HG02938 (cell line): Measurements from ENCODE around the gene MEF2D.

ENCODE experiments used
- ATAC-seq: cut with Tn5 transposase; IDR thresholded peaks from one replicate; pipeline ENCODE4 v1.9.1; 2021; ENCODE audit warnings: mild to moderate bottlenecking, moderate library complexity; ENCODE audit not compliant: unreplicated experiment

The MEF2D gene

DNA sequence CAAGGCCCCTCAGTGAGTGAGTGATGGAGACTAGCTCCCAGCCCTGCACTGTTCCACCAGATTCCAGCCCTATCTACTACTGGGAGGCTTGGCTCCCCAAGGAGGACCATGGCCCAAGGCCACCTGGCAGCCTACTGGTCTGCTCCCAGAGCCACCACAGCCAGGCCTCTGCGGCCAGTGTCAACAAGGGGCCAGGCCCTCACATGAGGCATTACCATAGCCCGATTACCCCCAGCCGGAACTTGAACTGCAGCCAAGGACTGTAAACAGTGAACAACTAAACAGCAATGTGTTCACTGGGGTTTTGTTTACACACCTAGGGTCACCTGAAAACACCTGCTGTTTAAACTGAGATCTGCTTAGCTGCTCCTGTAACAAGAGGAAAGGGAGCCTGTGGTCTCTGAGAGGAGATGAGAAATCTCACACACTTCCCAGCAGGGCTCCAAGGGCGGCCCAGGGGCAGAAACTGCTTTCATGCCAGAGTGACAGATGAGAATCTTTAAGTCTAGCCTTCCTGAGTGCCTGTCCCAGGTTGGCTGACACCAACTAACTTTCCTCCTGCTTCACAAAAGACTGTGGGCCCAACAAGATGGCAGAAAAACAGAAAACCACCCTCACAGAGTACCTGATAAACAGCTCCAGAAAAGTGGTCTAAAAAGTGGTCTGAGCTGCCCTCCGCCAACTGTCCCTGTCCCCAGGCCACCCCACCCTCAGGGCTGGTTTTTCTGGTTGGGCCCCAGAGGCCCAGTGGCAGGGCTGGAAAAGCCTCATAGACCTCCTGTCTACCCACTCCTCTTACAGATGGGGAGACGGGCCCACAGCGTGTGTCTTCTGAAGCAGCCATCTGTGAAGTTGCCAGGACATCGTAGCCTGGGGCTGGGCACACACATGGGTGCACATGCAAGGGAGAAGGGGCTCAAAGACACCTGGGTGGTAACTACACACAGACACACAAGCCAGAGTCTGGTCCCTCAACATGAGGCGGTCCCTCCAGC, 28.8 kb downstream of the MEF2D start:
- no peak for ATAC-seq

DNA sequence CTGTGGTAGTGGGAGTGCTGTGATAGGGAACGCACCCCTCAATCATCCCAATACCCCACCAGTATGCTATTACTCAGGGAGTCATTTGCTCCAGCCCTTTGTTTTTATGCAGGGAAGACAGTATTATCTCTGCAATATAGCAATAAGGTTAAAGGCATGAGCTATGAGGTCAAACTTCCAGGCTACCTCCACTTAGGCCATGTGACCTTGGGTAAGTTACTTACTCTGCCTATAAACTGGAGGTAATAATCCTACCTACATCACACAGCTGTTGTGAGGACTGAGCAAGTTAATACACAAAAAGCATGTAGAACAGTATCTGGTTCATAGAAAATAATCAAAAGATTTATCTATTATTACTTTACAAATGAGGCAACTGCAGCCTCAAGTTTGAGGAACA, 30.1 kb downstream of the MEF2D start:
- no peak for ATAC-seq

DNA sequence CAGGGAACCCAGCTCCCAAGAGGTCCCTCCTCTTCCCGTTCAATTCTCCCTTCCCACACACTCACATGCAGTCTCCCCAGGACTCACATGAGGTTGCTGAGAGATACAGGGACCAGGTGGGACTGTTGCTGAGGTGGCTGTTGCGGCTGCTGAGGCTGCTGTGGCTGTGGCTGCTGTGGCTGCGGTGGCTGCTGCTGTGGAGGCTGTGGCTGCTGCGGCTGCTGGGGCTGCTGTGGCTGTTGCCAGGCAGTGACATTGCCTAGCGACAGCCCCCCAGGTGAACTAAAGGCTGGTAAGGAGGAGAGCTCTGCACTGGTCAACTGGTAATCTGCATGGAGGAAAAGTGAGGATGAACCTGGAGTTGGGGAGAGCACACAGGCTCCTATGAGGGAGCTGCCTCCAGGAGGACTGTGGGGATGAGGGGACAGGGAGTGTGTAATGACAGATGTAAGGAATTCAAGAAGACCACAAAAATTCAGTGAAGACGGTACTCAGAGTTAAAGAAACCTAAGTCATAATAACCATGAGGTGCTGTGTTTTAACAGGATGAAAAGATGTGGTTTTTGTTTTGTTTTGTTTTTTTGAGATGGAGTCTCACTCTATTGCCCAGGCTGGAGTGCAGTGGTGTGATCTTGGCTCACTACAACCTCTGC, 31.8 kb downstream of the MEF2D start:
- no peak for ATAC-seq

DNA sequence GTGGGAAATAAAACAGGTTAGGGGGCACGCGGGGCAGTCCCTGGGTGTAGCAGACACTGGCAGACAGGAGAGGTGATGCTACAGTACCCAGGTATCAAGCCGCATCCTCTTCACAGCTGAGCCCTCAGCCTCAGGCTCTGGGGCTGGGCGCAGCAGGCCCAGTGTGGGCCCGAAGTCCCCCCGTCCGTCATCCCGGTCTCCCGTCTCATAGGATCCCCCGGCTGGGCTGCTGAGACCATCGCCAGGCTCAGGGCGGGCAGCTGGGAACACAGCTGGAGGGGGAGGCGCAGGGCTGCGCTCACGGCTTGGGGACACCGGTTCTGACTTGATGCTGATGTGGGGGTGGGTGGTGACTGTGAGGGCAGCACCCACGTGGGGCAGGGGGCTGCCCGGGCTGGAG, 32.7 kb downstream of the MEF2D start:
- ATAC-seq = no peak

DNA sequence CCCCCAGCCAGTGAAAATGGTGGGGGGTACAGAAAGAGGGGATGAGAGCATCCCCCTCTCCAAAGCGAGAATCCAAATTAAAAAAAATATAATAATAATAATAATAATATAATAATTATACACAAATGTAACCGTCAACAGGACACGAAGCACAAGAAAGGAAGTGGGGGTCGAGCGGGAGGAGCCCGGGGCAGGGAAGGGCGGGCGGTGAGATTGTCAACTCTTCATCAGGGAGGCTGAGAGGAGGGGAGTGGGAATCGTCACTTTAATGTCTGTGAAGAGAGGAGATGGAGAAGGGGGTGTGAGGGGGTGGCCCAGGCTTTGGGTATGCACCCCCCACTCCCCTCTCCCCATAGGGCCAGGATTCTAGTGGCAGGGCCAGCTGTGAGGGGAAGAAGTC, 33.2 kb downstream of the MEF2D start:
- no peak for ATAC-seq

DNA sequence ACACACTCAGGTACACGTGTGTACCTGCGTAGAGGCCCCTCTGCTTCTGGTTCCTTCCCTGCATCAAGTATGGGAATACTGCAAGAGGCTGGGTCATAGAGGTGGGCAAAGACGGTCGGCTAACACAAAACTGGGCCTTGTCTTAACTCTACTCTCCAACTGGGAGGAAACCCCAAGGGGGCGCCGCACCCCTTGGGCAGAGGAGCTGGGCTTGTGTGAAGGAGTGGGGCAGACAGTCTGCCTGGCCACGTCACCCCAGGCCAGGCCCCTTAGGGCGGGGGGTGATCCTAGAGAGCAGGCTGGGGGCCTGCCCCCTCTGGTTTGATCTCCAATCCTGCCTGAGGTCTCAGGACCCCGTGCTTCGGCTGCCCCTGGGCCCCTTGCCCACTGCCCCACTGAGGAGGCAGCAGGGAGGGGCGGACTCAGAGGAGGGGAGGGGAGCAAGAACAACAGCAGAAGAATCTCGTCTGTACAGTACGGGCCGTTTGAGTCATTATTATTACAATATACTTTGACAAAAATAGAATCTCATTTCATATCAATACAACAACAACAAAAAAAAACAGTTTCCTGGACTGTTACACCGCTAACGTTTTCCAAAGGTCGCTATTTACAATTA, 34.7 kb downstream of the MEF2D start:
- ATAC-seq = no peak

DNA sequence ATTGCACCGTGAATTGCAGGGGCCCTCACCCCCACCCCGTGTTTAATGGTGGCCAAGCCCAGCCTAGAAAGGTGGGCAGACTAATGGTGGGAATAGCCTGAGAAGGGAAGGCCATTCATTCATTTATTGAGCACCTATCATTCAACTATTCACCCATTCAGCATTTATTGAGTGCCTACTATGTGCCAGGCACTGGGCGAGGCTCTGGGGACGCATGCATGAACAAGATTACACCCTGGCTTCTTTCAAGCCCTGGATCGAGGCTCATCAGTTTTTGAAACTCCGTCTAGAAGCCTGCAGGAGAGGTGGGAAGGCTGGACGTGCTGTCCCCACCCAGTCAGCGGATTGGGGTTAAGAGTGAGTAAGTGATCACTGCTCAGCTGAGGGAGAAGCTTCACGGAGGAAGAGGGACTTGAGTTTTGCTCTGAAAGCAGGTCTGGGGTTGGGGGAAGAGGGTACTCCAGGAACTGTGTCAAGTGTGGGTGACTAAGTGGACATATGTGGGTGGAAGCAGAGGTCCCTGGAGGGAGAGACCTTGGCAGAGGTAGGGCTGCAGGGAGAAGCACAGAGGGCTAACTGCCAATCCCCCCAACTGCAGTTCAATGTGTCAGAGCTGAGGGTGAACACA, 35.6 kb downstream of the MEF2D start:
- ATAC-seq = no peak

DNA sequence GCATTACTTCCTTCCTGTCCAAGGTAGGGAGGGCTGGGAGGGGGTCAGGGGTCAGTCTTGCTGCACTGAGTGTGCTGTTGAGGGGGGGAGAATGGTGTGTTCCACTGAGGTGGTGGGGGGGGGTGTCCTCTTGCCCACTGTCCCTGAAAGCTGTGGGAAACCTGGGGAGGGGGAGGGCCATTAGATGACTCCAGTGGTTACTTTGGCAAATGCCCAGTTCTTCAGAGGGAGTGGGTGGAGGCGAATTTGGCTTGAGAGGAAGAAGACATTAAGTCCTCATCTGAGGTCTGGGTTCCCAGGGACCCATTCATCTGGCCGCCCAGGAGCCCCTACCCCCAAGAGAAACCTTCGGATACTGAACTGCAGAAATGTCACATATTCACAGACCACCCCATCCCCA, 36.2 kb downstream of the MEF2D start:
- ATAC-seq = no peak

DNA sequence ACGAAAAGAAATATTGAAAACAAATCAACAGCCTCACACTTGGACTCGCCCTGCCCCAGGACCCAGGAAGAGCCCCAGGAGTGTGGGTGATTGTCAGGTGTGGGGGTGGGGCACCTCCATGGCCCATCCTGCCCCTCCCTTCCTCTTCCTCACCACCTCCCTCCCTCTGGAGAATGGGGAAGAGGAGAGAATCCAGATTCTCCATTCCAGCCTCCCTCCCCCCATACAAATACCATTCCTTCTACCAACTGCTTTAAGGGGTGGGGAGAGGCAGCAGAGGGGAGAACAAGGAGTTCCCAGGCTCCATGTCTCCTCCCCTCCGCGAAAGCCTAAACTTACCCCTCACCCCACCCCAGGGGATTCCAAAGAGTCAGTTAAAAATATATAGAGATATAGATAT, 36.7 kb downstream of the MEF2D start:
- no peak for ATAC-seq

DNA sequence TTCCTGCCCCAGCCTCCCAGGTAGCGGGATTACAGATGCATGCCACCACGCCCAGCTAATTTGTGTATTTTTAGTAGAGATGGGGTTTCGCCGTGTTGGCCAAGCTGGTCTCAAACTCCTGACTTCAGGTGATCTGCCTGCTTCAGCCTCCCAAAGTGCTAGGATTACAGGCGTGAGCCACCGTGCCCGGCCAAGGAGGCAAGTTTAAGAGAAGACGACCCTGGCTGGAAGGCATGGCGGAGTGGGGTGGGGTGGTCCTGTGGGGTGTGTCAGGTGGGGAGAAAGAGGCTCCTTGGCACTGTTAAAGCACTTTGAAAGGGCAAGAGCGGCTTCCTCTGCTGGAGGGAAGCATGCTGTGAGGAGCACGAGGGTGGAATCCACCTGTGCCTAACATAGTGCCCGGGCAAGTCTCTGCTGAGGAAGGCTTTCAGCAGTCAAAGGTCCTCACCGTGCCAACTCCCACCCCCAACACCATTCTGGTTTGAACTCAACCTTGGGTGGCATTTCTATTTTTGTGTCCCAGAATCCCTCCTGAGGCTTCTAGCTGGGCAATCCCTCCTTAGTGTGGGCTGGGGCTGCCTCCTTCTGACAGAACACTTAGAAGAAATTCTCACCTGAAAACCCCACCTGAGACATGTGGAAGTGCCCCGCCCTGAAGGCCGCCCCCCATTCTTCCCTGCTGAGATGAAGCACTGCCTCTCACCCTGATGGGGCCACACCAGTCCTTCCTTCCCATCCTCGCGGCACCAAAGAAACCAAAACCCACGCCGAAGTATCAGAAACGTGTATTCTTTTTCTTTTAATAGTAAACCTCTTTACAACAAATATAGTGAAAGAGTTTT, 37.4 kb downstream of the MEF2D start:
- no peak for ATAC-seq

DNA sequence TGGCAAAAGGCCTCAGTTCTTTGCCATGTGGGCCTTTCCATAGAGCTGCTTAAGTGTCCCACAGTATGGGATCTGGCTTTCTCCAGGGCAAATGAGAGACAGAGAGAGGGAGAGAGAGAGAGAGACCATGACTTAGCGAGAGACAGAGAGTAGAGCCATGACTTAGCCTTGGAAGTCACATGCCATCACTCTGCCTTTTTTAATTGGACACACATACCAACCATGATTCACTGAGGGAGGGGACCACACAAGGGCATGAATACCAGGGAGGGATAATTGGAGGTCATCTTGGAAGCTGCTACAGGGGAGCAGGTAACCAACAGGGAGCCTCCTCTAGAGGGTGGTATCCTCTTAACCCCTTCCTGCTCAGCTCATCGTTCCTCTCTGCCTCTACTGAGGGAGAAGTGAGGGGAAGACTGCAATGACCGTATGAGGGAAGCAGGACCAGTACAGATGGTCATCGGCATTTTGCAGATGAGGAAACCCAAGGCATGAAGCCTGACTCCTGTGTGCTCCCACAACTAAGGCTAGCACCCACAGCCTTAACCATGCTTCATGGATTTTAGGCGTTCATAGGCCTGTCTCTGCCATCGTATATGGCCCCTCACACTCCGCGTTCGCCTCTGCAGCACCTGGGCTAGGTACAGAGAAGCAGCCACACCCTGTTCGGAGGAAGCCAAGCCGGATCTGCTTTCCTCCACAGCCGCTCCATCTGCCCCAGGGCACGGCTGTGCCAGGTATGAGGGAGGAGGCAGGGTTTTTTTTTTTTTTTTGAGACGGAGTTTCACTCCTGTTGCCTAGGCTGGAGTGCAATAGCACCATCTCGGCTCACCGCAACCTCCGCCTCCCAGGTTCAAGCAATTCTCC, 38.6 kb downstream of the MEF2D start:
- ATAC-seq = no peak

DNA sequence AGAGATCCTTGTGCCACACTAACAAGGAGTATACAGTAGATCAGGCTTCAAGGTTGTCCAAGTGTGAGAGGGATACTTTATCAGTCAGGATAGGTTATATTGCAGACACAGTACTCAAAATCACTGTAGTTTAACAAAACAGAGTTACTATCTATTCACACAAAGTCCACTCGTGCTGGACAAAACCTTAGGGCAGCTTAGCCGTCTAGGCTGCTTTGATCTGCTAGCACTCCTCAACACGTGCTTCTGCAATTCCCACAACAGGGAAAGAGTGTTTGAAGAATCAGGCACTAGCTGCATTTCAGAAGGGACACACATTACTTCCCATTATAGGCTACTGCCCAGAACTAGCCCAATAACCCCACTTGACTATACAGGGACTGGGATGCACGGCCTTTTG, 39.5 kb downstream of the MEF2D start:
- ATAC-seq = no peak

DNA sequence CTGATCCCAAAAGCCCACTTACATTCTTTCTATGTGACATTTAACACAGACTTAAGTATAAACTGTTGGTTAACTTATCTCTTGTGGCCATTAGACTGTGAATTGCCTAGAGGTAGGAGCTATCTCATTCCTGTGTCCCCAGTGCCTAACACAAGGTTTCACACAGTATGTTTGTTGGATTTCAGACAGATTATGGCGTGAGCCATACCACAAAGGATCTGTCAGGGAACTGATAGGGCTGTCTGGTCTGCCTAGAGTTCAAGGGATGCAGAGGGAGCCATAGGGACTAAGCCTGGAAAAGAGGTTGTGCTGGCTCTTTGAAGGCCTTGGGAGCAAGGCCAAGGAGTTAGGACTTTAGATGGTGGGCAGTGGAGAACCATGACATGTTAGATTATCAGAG, 40.0 kb downstream of the MEF2D start:
- ATAC-seq = no peak

DNA sequence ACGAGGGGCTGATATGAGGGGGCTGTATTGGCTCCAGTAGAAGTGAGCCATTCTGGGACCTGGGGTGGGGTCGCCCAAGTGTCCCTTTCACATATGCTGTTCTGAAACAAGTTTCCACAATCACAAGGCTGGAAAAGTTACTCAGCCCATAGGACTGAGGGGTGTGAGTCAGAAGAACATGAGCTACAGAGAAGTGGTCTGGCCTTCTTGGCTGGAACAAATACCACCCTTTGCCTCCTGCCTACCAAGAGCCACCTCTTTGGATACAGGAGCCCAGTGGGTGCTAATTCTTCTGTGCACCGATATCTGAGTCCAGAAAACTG, 42.4 kb downstream of the MEF2D start:
- no peak for ATAC-seq

DNA sequence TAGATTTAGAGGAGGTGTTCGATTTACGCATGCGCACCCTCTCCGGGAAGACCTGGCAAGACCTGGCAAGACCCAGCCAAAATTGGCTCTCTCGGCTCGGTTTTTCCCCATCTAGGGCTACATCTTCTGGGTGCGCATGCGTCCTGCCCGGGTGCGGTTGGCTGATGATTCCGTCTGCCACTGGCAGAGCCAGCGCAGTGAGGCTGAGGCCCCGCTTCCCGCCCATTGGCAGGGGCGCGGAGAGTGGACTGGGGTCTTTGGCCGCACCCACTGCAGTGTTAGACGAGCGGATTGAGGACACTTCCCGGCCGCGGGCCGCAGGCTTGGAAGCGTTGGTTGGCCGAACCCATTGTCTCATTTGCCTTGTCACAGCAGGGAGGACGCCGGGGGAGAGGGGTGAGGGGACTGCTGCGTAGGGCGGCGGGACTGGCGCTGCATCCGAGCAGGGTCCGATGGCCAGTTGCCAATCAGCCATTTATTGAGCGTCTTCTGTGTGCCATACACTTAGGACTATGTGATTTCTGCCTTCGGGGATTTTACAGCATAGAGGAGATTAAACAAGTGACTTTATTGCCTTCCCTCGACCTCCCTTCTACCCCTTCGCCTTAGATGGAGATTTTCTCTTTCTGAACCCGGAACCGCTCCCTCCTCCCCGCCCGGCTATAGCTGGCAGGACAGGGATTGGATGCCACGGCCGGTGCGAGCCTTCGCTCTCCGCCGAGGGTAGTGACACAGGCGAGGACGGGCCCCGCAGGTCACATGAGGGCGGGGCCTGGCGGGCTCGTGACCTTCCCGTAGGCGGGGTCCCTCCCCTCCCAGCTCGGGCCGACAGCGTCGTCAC, 43.7 kb downstream of the MEF2D start:
- peak; percentile 68 for ATAC-seq

DNA sequence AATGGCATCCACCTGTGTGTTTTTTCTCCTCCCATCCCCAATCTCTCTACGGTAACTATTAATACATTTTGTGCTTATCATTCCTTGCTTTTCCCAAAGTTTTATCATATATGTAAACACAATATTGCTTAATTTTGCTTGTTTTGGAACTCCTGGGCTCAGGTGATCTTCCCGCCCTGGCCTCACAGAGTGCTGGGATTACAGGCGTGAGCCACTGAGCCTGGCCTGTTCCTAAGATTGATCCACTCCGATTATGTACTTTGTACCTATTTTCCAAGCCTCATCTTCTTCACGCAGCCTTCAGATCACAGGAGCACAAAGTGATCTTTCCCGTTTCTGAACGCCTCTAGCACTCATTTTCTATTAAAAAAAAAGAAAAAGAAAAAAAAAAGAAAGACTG, 45.2 kb downstream of the MEF2D start:
- no peak for ATAC-seq

DNA sequence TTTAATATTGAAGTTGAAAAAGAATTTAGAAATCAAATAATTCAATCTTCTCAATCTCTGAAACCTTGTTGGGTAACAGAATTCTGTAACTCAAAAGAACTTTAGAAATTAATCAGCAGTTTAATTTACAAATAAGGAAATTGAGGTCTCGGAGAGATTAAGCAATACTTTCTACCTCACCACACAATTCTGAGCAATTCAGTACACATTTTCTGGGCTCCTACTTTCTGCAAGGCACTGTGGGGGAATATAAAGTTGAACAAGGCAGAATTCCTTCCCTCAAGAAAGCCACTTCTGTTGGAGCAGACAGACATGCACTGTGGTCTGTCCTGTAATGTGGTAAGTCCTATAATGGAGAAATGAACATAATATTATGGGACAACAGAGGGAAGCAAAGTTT, 47.7 kb downstream of the MEF2D start:
- no peak for ATAC-seq

DNA sequence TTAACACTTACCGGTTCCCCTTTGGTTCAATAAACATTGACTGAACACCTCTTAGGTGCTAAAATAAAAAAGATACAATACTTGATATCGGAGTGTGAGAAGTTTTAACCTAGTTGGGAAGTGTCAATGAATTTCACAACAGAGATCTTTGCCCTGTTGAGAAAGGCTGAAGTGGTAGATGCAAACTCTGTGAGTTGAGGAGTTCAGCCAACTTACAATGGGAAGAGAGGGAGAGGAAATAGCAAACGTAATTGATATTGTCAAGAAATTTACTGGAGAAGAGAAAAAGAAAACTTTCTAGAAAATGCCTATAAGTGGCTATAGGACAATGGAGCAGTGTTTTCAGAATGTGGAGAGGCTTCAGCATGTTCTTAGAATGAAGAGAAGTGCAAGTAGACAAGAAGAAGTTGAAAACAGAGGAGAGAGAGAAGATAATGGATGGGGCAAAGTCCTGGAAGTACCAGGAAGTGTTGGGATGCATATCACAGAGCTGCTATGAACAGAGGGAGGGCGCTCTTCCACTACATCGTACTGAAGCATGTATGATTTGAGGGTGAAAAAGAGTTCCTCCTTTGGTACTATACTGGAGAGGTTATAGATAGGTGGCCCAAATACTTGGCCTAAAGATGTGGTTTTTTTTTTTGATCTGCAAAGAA, 48.9 kb downstream of the MEF2D start:
- no peak for ATAC-seq
